ENCODE data around the gene RPL13A.

The RPL13A gene

DNA sequence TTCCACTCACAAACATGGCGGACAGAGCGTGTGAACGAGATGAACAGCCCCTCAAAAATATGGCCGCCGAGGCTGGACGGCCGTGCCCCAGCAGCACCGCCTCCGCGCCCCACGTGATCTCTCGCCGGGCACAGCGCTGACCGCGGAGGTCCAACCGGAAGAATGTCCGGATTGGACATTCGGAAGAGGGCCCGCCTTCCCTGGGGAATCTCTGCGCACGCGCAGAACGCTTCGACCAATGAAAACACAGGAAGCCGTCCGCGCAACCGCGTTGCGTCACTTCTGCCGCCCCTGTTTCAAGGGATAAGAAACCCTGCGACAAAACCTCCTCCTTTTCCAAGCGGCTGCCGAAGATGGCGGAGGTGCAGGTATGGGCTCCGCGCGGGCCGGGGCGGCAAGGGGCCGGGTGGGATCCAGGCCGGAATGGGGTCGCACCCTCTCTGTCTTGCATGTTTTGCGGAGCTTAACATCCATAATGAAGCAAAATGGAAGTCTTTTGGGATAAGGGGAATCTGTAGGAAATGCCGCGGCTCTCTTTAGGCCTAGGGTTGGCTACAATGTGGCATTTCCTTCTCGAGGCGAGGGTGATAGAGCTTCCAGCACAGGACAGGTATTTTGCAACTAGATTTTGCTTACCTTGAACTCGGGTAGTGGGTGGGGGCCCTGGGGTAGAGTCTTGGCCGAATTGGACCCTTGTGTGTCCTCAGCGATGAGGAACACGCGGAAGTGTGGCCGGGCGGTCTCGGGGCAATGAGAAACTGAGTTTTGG, at the start of gene RPL13A:
Gene RPL13A, plus strand, starts transcription at position 332 of the 769 bp plus-strand sequence. Its CDS starts 22 bp downstream, at position 354.
- peak within 1 kb of the TSS; percentile 96 for H3K27ac ChIP-seq
- TF ChIP-seq CTCF (conservative IDR thresholded peaks at IDR 0.05) = no peak

- H3K27ac ChIP-seq = no peak overlapping the region
- TF ChIP-seq CTCF (conservative IDR thresholded peaks at IDR 0.05) = no peak
These were observed 49.1 kb upstream of the RPL13A start for GRCh38 chr19:49438261-49438660.

DNA sequence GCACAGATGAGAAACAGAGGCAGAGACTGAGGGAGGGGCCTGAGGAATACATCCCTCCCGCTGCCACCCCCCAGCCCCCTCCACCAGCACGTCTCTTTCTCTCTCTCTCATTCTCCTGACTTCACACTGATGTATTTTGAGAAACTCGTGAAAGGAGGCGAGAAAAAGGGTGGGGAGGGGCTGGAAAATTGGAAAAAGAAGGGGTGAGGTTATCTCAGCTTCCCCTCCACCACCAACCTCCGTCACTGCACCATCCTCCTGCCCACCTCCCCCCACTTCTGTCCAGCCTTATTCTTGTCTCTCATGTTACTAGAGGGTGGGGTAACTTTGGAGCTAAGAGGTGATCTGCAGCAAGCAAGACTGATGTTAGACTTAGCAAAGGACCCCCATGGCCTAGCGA, 47.6 kb upstream of the RPL13A start:
- no peak overlapping the region for H3K27ac ChIP-seq

DNA sequence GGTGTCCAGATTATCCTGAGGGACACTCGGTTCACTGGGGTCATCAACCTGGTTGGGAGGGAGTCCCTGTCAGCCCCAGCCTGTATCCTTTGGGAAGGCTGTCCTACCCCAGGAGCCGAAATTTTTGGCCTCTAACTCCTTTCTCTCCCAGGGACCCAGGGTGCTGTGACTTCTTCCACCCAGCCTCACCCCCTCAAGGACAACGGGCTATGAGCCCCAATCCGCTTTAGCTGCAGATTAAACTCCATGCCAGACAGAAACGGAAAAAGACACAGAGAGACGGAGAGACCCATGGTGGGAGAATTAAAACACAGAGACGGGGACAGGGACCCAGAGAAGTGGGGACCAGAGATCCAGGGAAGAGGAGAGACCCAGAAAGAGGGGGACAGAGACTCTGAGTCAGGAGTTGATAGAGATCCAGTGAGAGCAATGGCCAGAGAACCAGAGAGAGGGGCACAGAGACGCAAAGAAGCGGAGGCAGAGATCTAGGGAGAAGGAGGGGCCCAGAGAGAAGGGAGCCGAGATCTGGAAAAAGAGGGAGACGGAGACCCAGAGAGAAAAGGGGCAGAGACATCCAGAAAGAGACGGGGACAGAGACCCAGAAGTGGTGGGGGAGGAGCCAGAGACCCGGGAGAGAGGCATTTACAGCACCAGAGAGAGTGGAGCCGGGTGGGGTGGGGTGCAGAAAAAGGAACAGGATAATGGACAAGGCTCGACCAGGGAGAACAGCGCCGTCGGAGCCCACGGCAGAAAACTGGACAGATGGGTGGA, 46.8 kb upstream of the RPL13A start:
- no peak overlapping the region for H3K27ac ChIP-seq
- no peak for TF ChIP-seq CTCF (conservative IDR thresholded peaks at IDR 0.05)

More for the DNA sequence above, 47.6 kb upstream of the RPL13A start:
- TF ChIP-seq CTCF (conservative IDR thresholded peaks at IDR 0.05) = no peak

GRCh38 chr19:49441210-49441959, 46.0 kb upstream of the RPL13A start, which contains the start of gene SLC17A7:
Gene SLC17A7 (minus strand): TSS chr19:49441527. CDS start chr19:49441379, 148 bp downstream.
- peak; percentile 13 for TF ChIP-seq CTCF (conservative IDR thresholded peaks at IDR 0.05)
- peak within 1 kb of the TSS; percentile 78; the same call in 1 of the 2 replicates for H3K27ac ChIP-seq

- no peak for TF ChIP-seq CTCF (conservative IDR thresholded peaks at IDR 0.05)
- no peak overlapping the region for H3K27ac ChIP-seq
These were observed 45.5 kb upstream of the RPL13A start for GRCh38 chr19:49441960-49442350.

DNA sequence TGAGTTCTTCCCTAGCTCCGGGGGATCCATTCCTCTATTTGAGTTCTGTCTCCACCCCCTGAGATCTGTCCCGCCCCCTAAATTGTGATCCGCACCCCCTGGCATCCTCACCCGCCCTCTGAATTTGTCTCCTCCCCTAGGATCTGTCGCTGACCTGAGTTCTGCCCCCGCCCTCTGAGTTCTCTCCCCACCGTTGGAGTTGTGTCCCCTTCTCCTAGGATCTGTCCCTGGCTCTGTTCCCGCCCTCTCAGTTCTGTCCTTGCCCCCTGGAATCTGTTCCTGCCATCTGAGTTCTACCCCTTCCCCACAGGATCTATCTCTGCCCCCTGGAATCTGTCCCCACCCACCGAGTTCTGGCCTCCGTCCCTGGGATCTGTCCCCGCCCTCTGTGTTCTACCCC, 45.1 kb upstream of the RPL13A start:
- TF ChIP-seq CTCF (conservative IDR thresholded peaks at IDR 0.05) = no peak
- peak overlapping the region; percentile 78; the same call in 1 of the 2 replicates for H3K27ac ChIP-seq
